HTERT RPE-1 (cell line): Measurements from ENCODE around the gene VKORC1L1.
"Not testable (repeated sequence)": the region's sequence is repeated elsewhere in the genome, so short reads cannot be mapped to it uniquely, and the experiment has no call there.

ENCODE experiments used
- in situ Hi-C: fragments of 300-500 bp; cut with MboI; formaldehyde crosslinking; loops from 4 replicates; pipeline ENCODE4 v1.14.3; 2020; ENCODE audit warnings: low sequenced_read_pairs

Gene VKORC1L1

DNA sequence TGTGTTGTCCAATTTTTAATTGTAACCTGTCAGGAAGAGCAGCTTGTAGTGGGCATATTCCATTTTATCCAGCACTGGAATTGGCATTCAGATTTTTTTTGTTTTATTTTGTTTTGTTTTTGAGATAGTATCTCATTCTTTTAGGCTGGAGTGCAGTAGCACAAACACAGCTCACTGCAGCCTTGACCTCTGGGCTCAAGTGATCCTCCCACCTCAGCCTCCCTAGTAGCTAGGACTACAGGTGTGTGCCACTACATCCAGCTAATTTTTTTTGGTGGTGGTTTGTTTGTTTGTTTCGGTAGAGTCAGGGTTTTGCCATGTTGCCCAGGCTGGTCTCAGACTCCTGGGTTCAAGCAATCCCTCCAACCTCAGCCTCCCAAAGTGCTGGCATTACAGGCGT, 64.4 kb downstream of the VKORC1L1 start:
- in situ Hi-C loops, result no loop called here

DNA sequence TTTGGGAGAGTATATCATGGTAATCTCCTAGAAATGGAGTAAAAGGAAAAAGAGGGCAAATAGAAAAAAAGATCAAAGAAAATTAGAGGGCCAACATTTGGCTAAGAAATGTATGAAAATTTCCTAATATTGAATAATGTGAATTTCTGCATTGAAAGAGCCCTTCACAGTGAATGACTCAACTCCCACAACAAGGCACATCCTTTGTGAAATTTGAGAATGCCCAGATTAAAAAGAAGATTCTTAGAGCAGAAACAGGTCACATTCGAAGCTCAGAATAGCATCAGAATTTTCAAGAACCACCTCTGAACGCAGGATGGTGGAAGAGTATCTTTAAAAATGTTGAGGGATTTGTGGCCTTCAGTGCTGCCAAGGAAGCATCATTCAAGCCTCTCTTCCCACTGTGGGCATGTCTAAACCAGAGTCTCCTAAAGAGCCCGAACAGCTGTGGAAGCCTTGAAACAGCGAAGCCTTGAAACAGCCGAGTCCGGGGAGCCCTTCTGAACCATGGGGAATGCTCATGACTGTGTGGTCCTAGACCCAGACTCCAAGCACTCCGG, 65.5 kb downstream of the VKORC1L1 start:
- in situ Hi-C loops, result no loop called here

GRCh38 chr7:65945787-65946186, 72.9 kb downstream of the VKORC1L1 start:
- in situ Hi-C loops, result not testable (repeated sequence)

DNA sequence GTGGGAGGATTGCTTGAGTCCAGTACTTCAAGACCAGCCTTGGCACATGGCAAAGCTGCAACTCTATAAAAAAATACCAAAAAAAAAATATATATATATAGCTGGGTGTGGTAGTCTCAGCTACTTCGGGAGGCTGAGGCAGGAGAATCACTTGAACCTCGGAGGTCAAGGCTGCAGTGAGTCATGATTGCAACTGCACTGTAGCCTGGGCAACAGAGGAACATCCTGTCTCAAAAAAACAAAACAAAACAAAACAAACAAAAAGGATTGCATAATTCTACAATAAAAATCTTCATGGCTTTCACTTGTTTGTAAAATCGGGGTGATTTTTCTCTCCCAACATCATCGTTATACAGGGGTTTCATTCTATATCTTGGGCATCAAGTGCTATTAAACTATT, 74.0 kb downstream of the VKORC1L1 start:
- in situ Hi-C loops, result no loop called here

DNA sequence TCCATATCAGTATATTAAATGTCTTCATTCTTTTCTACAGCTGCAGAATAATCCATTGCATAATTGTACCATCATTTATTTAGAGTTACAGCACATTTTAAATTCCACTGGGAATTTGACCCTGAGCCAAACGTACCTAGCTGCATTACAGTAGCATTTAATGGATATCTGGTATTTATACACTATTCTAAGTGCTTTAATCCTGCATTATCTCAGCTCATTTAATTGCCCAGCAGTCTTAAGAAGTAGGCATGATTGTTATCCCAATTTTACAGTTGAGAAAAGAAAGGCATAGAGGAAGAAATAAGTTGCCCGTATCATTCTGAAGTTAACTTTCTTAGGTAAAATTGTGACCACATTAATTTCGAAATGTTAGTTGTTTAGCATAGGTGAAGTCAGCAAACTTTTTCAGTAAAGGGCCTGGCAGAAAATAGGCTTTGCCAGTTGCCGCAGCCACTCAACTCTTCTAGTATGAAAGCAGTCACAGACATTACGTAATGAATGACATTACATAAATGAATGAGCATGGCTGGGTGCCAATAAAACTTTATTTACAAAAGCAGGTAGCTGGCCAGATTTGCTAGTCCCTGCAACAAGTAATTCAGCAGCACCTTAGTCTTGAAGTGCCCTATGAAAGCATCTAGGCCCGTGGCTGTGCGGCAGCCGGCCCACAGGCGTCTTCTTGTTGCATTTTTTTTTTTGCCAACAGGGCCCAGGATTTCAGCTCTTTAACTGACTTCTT, 79.1 kb downstream of the VKORC1L1 start:
- in situ Hi-C loops, result no loop called here

- in situ Hi-C loops, result no loop called here
Observed at GRCh38 chr7:65953001-65953720, 80.3 kb downstream of the VKORC1L1 start.

DNA sequence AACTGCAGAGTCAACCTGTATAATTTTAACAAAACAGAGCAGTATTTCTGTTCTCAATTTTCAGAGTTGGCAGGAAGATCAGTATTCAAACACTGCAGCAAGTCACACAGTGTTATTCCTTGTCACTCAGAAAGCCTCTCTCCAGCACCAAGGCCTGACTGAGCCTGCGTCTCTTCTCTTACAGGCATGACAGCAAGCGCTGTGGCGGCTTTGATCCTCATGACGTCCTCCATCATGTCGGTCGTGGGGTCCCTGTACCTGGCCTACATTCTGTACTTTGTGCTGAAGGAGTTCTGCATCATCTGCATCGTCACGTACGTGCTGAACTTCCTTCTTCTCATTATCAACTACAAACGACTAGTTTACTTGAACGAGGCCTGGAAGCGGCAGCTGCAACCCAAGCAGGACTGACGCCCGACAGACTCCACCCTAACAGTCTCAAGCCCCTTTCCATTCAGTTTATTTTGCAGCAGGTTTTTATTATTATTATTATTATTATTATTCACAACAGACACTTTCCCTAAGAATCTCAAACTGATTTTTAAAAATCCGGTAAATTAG, 81.1 kb downstream of the VKORC1L1 start:
- in situ Hi-C loops, result no loop called here

DNA sequence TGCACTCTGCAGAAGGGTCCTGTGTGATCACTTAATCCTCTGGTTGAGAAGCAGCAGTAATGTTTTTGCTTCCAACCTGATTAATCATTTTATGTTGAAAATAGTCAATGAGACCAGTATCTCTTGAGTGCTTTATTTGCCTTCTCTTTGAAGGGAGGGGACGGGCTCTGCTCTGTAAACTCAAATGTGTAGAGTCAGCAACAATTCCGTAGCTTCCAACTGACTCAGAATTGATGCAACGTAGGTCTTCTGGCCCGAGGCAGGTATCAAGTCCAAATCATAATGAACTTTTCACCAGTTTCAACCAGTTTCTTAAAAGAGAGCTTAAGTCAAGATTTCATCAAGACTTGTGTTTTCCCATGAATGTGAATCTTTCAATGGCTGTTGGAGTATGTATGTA, 82.8 kb downstream of the VKORC1L1 start:
- in situ Hi-C loops, result no loop called here

DNA sequence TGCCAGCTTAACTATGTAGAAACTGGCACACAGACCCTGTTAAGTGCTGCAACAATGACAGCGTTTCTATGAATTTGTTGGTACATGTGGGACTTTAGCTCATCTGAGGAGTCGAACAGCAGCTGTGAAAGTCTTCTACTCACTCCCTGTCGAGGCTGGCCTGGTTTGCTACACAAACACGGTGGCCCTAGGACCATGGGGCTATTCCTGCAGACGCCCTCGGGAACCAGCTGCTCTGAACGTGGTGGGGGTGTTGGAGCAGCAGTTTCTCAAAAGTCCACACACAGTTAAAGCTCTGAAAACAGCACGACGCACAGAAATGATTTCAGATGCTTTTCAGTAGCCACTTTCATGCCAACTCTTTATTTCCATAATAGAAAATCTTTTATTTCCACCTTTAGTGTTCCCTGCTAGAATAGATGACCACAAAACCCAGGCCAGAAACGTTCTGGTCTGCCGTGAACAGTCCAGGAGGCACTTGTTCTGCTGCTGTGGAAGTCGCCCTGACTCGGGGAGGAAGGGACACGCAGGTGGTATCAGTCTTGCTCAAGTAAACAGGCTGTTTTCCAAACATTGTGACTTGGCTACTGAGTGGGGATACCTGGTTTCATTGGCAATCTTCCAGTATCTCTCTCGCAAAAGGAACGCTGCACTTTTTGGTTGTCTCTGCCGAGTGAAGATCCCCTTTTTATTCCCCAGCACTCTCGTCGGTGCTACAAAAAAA, 87.6 kb downstream of the VKORC1L1 start:
- in situ Hi-C loops, result no loop called here

DNA sequence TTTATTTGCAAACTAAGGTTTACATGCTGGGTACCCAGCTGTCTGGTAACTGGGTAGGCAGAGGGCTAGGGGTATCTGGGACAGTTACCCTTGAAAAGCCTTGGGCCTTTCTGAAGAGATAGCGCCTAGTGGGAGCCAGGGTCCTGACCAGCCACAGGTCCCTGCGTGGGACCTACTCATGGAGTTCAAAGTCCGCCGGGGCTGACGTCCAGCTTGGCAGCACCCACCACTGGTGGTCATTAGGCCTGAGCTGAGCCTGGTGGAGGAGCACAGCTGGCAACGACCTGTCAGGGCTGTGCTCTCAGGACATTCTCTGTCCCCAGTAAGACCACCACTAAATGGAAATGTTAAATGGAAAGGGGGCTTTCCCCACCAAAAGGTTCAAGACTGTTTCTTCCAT, 89.2 kb downstream of the VKORC1L1 start:
- in situ Hi-C loops, result no loop called here

- in situ Hi-C loops, result not testable (repeated sequence)
Observed at GRCh38 chr7:65964671-65965070, 91.8 kb downstream of the VKORC1L1 start.

DNA sequence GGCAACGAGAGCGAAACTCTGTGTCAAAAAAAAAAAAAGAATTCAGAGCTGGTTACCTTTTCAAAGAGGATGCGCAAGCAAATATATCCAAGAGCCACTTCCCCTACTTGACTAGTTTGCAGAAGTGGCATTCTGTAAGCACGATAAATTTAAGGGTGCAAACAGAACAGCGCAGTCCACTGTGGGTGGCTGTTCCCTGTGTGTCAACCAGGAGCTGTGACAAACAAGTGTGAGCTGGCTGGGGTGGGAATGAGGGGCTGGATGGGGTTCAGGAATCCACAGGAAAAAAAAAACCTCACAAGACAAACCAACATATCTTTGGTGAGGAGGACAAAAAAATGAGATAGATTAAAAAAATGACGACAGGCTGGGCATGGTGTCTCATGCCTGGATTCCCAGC, 93.3 kb downstream of the VKORC1L1 start:
- in situ Hi-C loops, result no loop called here

DNA sequence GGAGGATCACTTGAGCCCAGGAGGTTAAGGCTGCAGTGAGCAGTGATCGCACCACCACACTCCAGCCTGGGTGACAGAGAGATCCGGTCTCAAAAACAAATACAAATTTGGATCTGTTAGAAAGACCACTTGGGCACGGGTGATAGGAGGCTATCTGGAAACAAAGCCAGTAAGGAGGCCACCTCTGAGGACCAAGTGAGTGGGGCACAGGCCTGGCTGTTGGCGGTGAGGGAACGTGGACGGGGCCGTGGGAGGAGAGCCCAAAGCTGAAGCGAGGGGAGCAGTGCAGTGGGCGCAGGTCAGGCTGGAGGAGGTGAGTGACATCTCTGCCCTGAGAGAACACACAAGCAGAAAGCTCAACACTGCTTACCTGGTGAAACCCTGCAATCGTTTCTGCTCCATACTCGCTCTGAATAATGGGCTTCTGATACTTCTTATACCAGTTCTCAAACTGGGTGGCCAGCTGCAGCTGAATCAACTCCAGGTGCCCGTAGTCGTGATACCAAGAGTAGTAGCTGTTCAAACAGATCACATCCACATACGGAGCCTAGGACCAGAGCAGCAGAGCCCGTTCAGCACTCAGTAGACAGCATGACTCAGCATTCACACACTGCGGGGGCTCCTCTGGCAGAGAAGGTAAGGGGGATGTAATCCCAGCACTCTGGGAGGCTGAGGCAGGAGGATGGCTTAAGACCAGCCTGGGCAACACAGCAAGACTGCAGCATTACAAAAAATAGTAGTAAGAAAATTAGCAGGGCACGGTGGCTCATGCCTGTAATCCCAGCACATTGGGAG, 94.7 kb downstream of the VKORC1L1 start:
- in situ Hi-C loops, result no loop called here

DNA sequence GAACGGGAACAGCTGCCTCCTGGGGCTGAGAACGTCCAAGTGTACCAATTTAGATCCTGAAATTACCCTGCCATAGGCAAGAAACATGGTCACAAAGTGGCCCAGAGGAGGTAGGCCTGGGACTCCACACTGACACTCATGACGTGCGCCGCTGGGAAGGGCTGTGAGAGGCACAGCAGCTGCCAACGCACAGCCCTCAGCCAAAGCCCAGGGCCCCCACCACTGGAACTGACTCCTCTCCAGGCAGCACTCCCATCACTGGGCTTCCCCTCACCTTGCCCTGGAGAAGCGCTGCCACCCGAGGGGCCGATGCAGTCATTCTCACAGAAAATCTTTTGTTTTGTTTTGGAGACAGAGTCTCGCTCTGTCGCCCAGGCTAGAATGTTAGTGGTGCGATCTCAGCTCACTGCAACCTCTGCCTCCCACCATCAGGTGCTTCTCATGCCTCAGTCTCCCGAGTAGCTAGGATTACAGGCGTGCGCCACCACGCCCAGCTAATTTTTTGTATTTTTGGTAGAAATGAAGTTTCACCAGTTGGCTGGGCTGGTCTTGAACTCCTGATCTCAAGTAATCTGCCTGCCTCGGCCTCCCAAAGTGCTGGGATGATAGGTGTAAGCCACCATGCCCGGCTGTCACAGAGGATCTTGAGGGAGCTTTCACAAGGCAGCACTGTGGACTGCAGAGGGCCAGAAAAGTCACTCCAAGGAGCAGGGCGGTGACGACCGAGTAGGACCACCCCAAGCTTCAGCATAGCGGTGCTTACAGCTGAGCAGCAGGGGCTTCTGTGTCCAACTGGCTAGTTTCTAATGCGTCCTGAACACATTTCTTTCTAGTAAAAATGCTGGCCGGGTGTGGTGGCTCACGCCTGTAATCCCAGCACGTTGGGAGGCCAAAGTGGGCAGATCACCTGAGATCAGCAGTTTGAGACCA, 95.6 kb downstream of the VKORC1L1 start:
- in situ Hi-C loops, result no loop called here

GRCh38 chr7:65971021-65971420, 98.1 kb downstream of the VKORC1L1 start:
- in situ Hi-C loops, result no loop called here

DNA sequence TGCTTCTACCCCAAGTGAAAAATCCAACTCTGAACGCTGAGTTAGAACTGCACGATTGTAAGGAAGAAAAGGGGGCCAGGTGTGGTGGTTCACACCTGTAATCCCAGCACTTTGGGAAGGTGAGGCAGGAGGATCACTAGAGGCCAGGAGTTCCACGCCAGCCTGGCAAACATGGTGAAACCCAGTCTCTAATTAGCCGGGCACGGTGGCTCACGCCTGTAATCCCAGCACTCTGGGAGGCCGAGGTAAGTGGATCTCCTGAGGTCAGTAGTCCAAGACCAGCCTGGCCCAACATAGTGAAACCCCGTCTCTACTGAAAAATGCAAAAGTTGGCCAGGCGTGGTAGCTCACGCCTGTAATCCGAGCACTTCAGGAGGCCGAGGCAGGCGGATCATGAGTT, 100.1 kb downstream of the VKORC1L1 start:
- in situ Hi-C loops, result no loop called here

DNA sequence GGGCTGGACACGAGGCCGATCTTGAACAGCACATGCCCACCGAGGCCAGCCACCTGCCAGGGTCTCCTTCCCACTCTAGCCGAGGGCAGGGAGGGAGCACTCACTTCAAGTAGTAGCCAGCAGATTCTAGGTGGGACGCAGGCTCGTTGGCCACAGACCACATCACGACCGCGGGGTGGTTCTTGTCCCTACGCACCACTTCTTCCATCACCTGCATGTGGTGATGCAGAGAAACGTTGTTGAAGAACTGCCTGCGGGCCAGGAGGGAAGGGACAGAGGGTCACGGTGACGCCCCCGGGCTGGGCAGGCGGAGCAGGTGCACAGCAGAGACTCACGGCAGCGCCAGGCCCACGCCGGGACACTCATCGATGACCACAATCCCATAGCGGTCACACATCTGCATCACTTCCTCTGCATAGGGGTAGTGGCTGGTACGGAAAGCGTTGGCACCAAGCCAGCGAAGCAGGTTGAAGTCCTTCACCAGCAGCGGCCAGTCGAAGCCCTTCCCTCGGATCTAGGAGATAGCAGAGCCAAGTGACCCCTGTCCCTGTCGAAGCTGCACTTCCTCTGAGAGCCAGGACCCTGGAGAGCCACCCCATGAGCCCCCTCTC, 101.4 kb downstream of the VKORC1L1 start:
- in situ Hi-C loops, result no loop called here

GRCh38 chr7:65974876-65975275, 102.0 kb downstream of the VKORC1L1 start:
- in situ Hi-C loops, result no loop called here
